SK-N-MC (cell line): ENCODE data around the gene BARX1.

Source experiments
- EZH2 ChIP-seq: fragments of 200-600 bp; sonication (generic); IDR thresholded peaks from one replicate; pipeline ENCODE4 v1.6.1; 2017; ENCODE audit warnings: antibody characterized with exemption
- POLR2AphosphoS5 ChIP-seq: IDR thresholded peaks from 2 replicates; pipeline ENCODE4 v1.6.1; 2012; ENCODE audit warnings: mild to moderate bottlenecking, low read depth, low read length, borderline replicate concordance

- no peak for TF ChIP-seq EZH2
- no peak for TF ChIP-seq POLR2AphosphoS5
Measured at GRCh38 chr9:93947409-93948070, 7.6 kb downstream of the BARX1 start.
